Measurements from ENCODE around the gene WDR86. TPM values are rescaled to one million over a fixed set of nuclear protein-coding genes. Genes with fewer than 3 reads are reported as not detected.

WDR86 gene
- total RNA-seq, 1 experiment from 2014 or later, result 8.1 TPM

- H4K8ac ChIP-seq (replicated peaks; ENCODE audit: insufficient read length, low read depth, low read length), result no peak overlapping the region
- H2AK5ac ChIP-seq (ENCODE audit: insufficient read length, low read length), result no peak overlapping the region
- H3K56ac ChIP-seq (ENCODE audit: insufficient read length, low read depth, low read length), result no peak overlapping the region
- DNase-seq, result peak; percentile 54
- H3K9me3 ChIP-seq (ENCODE audit: control insufficient read depth, low read depth, low read length), result no peaks in the 10 kb centered on the region
- H3T11ph ChIP-seq (ENCODE audit: low read length), result no peak overlapping the region
- H3K23me2 ChIP-seq (ENCODE audit: insufficient read length, low read depth, low read length, poor library complexity, severe bottlenecking), result no peaks in the 10 kb centered on the region
- no peak overlapping the region for H3K27ac Mint-ChIP-seq
- H3K79me1 ChIP-seq (ENCODE audit: insufficient read depth, low read depth, low read length, poor library complexity, severe bottlenecking), result no peaks in the 10 kb centered on the region
- H3K27ac ChIP-seq (ENCODE audit: insufficient read length, low read depth, low read length), result no peak overlapping the region
- H3K14ac ChIP-seq (ENCODE audit: insufficient read depth, low read length), result no peak overlapping the region
- no peak overlapping the region for H2BK12ac ChIP-seq (ENCODE audit: insufficient read length, low read depth, low read length)
- H3K36me3 Mint-ChIP-seq (ENCODE audit: insufficient read depth in 1 of 3, low read depth in 3 of 3), result peaks cover 10 to 79% (median 62%) of the 10 kb centered on the region in 3 experiments; a peak in 6 of 7 replicates
- H3K9me3 Mint-ChIP-seq, result no peaks in the 10 kb centered on the region
- no peaks in the 10 kb centered on the region for H3K4me1 ChIP-seq (ENCODE audit: insufficient read depth, low read length)
- H2BK120ac ChIP-seq (ENCODE audit: low read depth, low read length, poor library complexity, severe bottlenecking), result no peak overlapping the region
- no peak overlapping the region for H2AFZ ChIP-seq (ENCODE audit: low read length)
- H3K79me2 ChIP-seq (ENCODE audit: insufficient read depth, low read length), result no peaks in the 10 kb centered on the region
- H4K20me1 ChIP-seq (ENCODE audit: control insufficient read depth, insufficient read depth, insufficient read length), result no peaks in the 10 kb centered on the region
- no peak overlapping the region for H2BK15ac ChIP-seq (ENCODE audit: low read depth, low read length)
- H3K18ac ChIP-seq (ENCODE audit: insufficient read length, low read depth, low read length), result no peak overlapping the region
- H3K4me3 Mint-ChIP-seq, result no peak overlapping the region
- H3K23ac ChIP-seq (ENCODE audit: insufficient read length, low read depth, low read length), result no peak overlapping the region
- H3K4me1 Mint-ChIP-seq, result peaks cover 0 to 4% of the 10 kb centered on the region in 2 experiments; a peak in 1 of 4 replicates
- no peak overlapping the region for H4K5ac ChIP-seq (ENCODE audit: insufficient read length, low read depth, low read length)
- TF ChIP-seq CTCF (conservative IDR thresholded peaks at IDR 0.05), result peak; percentile 71
- no peak overlapping the region for H2BK5ac ChIP-seq (ENCODE audit: insufficient read length, low read length)
- no peaks in the 10 kb centered on the region for H3K27me3 Mint-ChIP-seq (ENCODE audit: low read depth)
- no peak overlapping the region for H3K9ac ChIP-seq (ENCODE audit: extremely low read depth, insufficient read length, low read length)
- no peaks in the 10 kb centered on the region for H3K27me3 ChIP-seq (ENCODE audit: insufficient read depth, low read length)
- no peak overlapping the region for H2BK20ac ChIP-seq (ENCODE audit: low read depth, low read length, poor library complexity, severe bottlenecking)
- H4K91ac ChIP-seq (ENCODE audit: insufficient read length, low read depth, low read length), result no peak overlapping the region
- no peak overlapping the region for H3K4ac ChIP-seq (ENCODE audit: low read depth, low read length)
- H3K4me2 ChIP-seq (ENCODE audit: insufficient read depth, insufficient read length, low read length), result no peak overlapping the region
- WGBS (ENCODE audit: extremely low coverage, insufficient read length, low lambda C conversion rate), result no CpG with 5 or more reads among the region's 8 CpGs
Observed at GRCh38 chr7:151351027-151351426, 58.8 kb downstream of the WDR86 start.
